Epithelial cell of esophagus (primary cell): ENCODE measurements around the gene FIZ1.
A peak's percentile ranks its signal among the peaks of the same experiment; 100 is the strongest.

ENCODE experiments used
- DNase-seq: peaks from one replicate; pipeline ENCODE4 v3.0.0; 2010; ENCODE audit warnings: low read depth
- H3K4me3 ChIP-seq: 2 replicates; pipeline ENCODE4 v1.5.1; 2011; ENCODE audit warnings: mild to moderate bottlenecking, low read length, control low read depth
- TF ChIP-seq, protein P1 (sequence below): IDR thresholded peaks from 2 replicates; pipeline ENCODE4 v1.5.1; 2011; ENCODE audit warnings: low read depth, mild to moderate bottlenecking, low read length, control low read depth, inconsistent platforms; ENCODE audit not compliant: insufficient read depth; ENCODE audit errors: missing control alignments

Gene FIZ1

DNA sequence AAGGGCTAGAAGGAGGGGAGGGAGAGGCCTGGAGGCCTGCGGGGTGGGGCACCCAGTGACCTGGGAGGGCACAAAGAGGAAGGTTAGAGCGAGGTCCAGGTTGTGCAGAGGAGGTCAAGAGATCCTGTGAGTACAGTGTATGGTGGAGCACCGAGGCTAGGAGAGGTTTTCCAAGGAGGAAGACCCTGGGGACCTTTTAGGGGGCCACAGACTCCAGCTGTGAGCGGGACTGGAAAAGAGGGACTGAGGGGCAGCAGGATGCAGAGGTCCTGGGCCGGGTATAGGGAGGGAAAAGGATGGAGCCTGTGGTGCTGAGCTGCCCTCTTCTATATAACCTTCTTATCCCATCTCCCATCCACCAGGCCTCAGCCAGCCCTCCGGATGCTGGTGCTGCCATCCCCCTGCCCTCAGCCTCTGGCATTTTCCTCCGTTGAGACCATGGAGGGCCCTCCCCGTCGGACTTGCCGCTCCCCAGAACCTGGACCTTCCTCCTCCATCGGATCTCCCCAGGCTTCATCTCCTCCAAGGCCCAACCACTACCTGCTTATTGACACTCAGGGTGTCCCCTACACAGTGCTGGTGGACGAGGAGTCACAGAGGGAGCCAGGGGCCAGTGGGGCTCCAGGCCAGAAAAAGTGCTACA, 45.0 kb upstream of the FIZ1 start:
- no peak for DNase-seq
- H3K4me3 ChIP-seq = peak overlapping the region; percentile 80
- TF ChIP-seq, protein P1, sequence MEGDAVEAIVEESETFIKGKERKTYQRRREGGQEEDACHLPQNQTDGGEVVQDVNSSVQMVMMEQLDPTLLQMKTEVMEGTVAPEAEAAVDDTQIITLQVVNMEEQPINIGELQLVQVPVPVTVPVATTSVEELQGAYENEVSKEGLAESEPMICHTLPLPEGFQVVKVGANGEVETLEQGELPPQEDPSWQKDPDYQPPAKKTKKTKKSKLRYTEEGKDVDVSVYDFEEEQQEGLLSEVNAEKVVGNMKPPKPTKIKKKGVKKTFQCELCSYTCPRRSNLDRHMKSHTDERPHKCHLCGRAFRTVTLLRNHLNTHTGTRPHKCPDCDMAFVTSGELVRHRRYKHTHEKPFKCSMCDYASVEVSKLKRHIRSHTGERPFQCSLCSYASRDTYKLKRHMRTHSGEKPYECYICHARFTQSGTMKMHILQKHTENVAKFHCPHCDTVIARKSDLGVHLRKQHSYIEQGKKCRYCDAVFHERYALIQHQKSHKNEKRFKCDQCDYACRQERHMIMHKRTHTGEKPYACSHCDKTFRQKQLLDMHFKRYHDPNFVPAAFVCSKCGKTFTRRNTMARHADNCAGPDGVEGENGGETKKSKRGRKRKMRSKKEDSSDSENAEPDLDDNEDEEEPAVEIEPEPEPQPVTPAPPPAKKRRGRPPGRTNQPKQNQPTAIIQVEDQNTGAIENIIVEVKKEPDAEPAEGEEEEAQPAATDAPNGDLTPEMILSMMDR = no peak

DNA sequence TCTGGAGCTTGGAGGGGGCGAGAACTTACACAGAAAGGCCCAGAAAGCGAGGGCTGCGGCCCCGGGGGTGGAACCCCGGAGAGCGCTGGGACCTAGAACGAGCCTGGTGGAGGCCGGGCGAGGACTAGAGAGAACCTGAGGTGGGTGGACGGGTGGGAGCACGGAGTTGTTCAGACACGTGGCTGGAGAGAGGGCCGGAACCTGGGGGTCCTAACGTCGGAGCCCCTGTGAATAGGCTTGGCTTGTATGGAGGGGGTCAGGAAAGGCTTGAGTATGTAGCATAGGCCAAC, 44.5 kb upstream of the FIZ1 start:
- DNase-seq = no peak
- peak overlapping the region; percentile 80 for H3K4me3 ChIP-seq
- TF ChIP-seq, protein P1 = no peak

DNA sequence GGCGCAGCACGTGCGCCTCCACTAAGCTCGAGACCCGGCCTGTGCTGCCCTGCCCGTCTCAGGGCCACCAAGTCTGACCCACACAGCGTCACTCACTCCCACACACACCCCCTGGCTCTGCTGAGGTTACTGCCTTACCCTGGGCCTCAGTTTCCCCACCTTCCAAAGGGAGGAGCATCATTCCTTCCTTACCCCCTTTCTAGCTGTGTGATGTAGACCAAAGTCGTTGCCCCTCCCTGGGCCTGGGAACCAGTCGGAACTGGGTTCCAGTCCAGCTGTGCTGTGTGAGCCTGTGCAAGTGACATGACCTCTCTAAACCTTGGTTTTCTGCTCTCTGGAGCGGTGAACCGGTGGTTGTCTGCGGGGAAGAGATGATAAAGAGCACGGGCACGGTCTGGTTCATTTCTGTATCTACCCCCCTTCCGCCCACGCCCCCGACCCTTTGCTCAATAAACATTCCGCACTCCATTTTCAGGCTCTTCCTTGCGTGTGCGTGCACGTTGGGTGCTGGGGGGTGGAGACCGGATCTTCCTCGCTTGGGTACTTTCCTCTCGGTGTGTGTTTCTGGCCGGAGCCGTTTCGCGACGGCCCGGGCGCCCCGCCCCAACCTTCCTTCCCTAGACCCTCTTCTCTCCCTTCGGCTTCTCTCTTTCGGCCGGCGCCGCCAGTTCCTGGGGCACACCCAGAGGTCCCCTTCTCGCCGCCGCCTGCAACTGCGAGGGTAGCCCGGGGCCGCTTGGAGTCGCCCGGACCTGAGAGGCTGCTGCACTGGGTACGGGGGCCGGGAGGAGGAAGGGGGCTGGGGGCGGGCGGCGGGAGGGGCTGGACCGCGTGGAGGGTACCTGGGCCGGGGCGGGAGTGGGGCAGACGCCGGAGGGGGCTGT, 43.9 kb upstream of the FIZ1 start, which contains the start of gene ZNF581:
Gene ZNF581 (plus strand): TSS at position 647 of the 884 bp plus-strand sequence. CDS start 923 bp downstream, outside the sequence.
- TF ChIP-seq, protein P1 = no peak
- H3K4me3 ChIP-seq = peak within 1 kb of the TSS; percentile 80
- peak; percentile 86 for DNase-seq

DNA sequence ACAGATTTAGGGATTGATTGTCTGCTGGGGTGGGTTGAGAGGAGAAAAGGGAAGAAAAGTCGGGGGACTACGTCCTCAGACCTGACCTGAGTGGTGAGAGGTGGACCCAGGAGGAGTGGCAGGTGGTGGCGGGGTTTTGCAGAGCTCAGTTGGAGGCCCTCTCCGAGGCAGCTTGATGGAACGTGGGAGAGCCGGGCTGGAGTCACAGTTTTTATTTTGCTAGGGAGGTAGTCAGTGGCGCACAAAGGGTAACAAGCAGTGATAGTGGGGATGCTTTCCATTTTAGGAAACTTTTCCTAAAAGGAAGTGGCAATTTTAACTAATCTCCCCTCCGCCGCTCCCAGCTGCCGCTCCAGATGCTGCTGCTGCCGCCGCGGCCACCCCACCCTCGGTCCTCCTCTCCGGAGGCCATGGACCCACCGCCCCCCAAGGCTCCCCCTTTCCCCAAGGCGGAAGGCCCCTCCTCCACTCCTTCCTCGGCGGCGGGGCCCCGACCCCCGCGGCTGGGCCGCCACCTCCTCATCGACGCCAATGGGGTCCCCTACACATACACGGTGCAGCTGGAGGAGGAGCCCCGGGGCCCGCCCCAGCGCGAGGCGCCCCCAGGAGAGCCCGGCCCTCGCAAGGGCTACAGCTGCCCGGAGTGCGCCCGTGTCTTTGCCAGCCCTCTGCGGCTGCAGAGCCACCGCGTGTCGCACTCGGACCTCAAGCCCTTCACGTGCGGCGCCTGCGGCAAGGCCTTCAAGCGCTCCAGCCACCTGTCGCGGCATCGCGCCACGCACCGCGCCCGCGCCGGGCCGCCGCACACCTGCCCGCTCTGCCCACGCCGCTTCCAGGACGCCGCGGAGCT, 43.1 kb upstream of the FIZ1 start:
- DNase-seq = peak; percentile 27
- peak overlapping the region; percentile 80 for H3K4me3 ChIP-seq
- TF ChIP-seq, protein P1 = no peak

DNA sequence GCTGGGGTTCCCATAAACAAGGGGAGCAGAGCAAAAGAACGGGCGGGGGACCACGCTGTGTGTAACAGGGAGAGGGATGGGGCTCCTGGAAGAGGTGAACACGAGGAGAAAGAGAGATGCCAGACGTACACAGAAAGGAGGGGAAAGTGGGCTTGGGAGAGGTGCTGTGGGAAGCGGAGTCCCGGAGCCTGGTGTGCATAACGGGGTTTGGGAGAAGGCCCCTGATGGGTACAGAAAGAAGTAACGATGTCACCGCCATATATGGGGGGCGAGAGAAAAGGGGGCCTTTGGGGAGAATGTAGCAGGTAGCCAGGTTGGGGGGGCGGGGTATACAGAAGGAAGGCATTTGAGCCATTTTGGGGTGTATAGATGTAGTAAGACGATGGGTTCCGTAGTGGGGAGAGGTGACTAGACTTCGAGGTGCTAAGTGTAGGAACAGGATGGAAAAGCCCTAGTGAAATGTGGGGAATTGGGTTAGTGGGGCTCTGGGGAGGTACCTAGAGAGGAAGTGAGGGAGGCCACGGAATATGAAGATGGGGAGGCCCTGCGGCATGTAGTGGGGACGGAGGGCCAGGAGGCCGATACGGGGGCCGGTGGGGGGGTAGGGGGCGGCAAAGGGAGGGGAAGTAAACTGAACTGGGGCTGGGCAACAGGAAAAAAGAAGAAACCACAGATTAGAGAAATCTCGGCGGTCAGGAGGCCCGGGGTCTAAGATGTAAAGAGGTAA, 42.3 kb upstream of the FIZ1 start:
- peak; percentile 26 for DNase-seq
- H3K4me3 ChIP-seq = peak overlapping the region; percentile 80
- TF ChIP-seq, protein P1 = no peak
